ENCODE measurements around the gene MBOAT1.
A peak's percentile ranks its signal among the peaks of the same experiment; 100 is the strongest.

The MBOAT1 gene

GRCh38 chr6:20220359-20220758, 8.1 kb upstream of the MBOAT1 start:
- no peak for TF ChIP-seq ZNF274 (IDR thresholded peaks at IDR 0.05; ENCODE audit: low read depth, low read length)
- no peak overlapping the region for H3K4me3 ChIP-seq (ENCODE audit: low read length)

- no peak for TF ChIP-seq ZNF274 (IDR thresholded peaks at IDR 0.05; ENCODE audit: low read depth, low read length)
Observed at GRCh38 chr6:20217891-20218290, 5.6 kb upstream of the MBOAT1 start.

GRCh38 chr6:20217324-20217855, 5.1 kb upstream of the MBOAT1 start:
- no peak overlapping the region for H3K4me3 ChIP-seq (ENCODE audit: low read length)
- no peak for TF ChIP-seq ZNF274 (IDR thresholded peaks at IDR 0.05; ENCODE audit: low read depth, low read length)

More at GRCh38 chr6:20217891-20218290, 5.6 kb upstream of the MBOAT1 start:
- no peak overlapping the region for H3K4me3 ChIP-seq (ENCODE audit: low read length)

- H3K4me3 ChIP-seq (ENCODE audit: low read length) = no peak overlapping the region
- TF ChIP-seq ZNF274 (IDR thresholded peaks at IDR 0.05; ENCODE audit: low read depth, low read length) = no peak
Observed at GRCh38 chr6:20215310-20215709, 3.0 kb upstream of the MBOAT1 start.

GRCh38 chr6:20213271-20213798, 1.1 kb upstream of the MBOAT1 start:
- peak overlapping the region; percentile 70; the same call in 1 of the 2 replicates for H3K4me3 ChIP-seq (ENCODE audit: low read length)
- no peak for TF ChIP-seq ZNF274 (IDR thresholded peaks at IDR 0.05; ENCODE audit: low read depth, low read length)

- H3K4me3 ChIP-seq (ENCODE audit: low read length) = peak overlapping the region; percentile 70
- no peak for TF ChIP-seq ZNF274 (IDR thresholded peaks at IDR 0.05; ENCODE audit: low read depth, low read length)
Observed at GRCh38 chr6:20211941-20212391, 303 bp downstream of the MBOAT1 start.

- no peak for TF ChIP-seq ZNF274 (IDR thresholded peaks at IDR 0.05; ENCODE audit: low read depth, low read length)
- H3K4me3 ChIP-seq (ENCODE audit: low read length) = peak overlapping the region; percentile 70
Observed at GRCh38 chr6:20211037-20211940, 980 bp downstream of the MBOAT1 start.

- peak overlapping the region; percentile 32 for H3K4me3 ChIP-seq (ENCODE audit: low read length)
- no peak for TF ChIP-seq ZNF274 (IDR thresholded peaks at IDR 0.05; ENCODE audit: low read depth, low read length)
Observed at GRCh38 chr6:20210158-20210557, 2.1 kb downstream of the MBOAT1 start.

- H3K4me3 ChIP-seq (ENCODE audit: low read length) = no peak overlapping the region
- no peak for TF ChIP-seq ZNF274 (IDR thresholded peaks at IDR 0.05; ENCODE audit: low read depth, low read length)
Observed at GRCh38 chr6:20208687-20209378, 3.4 kb downstream of the MBOAT1 start.

GRCh38 chr6:20207088-20207418, 5.2 kb downstream of the MBOAT1 start:
- no peak for TF ChIP-seq ZNF274 (IDR thresholded peaks at IDR 0.05; ENCODE audit: low read depth, low read length)
- peak overlapping the region; percentile 61; the same call in 1 of the 2 replicates for H3K4me3 ChIP-seq (ENCODE audit: low read length)

- H3K4me3 ChIP-seq (ENCODE audit: low read length) = peak overlapping the region; percentile 61; the same call in 1 of the 2 replicates
- no peak for TF ChIP-seq ZNF274 (IDR thresholded peaks at IDR 0.05; ENCODE audit: low read depth, low read length)
Observed at GRCh38 chr6:20205722-20206161, 6.5 kb downstream of the MBOAT1 start.

GRCh38 chr6:20204512-20204894, 7.8 kb downstream of the MBOAT1 start:
- no peak for TF ChIP-seq ZNF274 (IDR thresholded peaks at IDR 0.05; ENCODE audit: low read depth, low read length)
- no peak overlapping the region for H3K4me3 ChIP-seq (ENCODE audit: low read length)

GRCh38 chr6:20203561-20204511, 8.4 kb downstream of the MBOAT1 start:
- TF ChIP-seq ZNF274 (IDR thresholded peaks at IDR 0.05; ENCODE audit: low read depth, low read length) = no peak
- H3K4me3 ChIP-seq (ENCODE audit: low read length) = no peak overlapping the region
